ENCODE results near the gene ZG16B.

The ZG16B gene

GRCh38 chr16:2874032-2874911 lies 44.2 kb downstream of the ZG16B start:
- no peak for DNase-seq

- peak; percentile 39 for DNase-seq
Observed at GRCh38 chr16:2874912-2875362, 44.8 kb downstream of the ZG16B start.

- DNase-seq, result no peak
Observed at GRCh38 chr16:2879854-2880508, 49.9 kb downstream of the ZG16B start.
